Renal pelvis (tissue), 3 donors: ENCODE data around the gene IFITM5. TPM values are rescaled to one million over a fixed set of nuclear protein-coding genes. Genes with fewer than 3 reads are reported as not detected.

Source experiments
- polyA plus RNA-seq, 3 donors: library from polyadenylated mRNA; unstranded; fragments of 120-200 nt; gene quantifications; one replicate each; pipeline ENCODE4 v1.2.1, GENCODE V29; 2013; ENCODE audit not compliant: insufficient read length in 3 of 3

The IFITM5 gene
- polyA plus RNA-seq, 3 donors = 0.23 to 0.87 (median 0.62) TPM

Other genes with a start within 250 kb of the IFITM5 start
- gene SCGB1C1, start 106.4 kb downstream of the IFITM5 start, polyA plus RNA-seq = 1 to 10 TPM in 2 of 3 donors, under 1 TPM in 1; 0.56 to 1.5 (median 1.3) TPM
- 10 to 100 TPM; 46.2 to 51.5 (median 48.6) TPM for gene BET1L, start 92.1 kb downstream of the IFITM5 start, polyA plus RNA-seq
- gene RIC8A, start 91.8 kb downstream of the IFITM5 start, polyA plus RNA-seq = 10 to 100 TPM; 82.3 to 91.5 (median 90.5) TPM
- 10 to 100 TPM; 30.6 to 42.3 (median 38.4) TPM for gene SIRT3, start 63.2 kb downstream of the IFITM5 start, polyA plus RNA-seq
- 100 to 1,000 TPM; 123 to 167 (median 143) TPM for gene PSMD13, start 62.5 kb downstream of the IFITM5 start, polyA plus RNA-seq
- under 1 TPM; 0.40 to 0.86 (median 0.47) TPM for gene NLRP6, start 21.1 kb downstream of the IFITM5 start, polyA plus RNA-seq
- gene PGGHG, start 10.4 kb downstream of the IFITM5 start, polyA plus RNA-seq = 10 to 100 TPM; 21.5 to 27.7 (median 22.2) TPM
- 100 to 1,000 TPM; 212 to 269 (median 215) TPM for gene IFITM2, start 8.3 kb upstream of the IFITM5 start, polyA plus RNA-seq
- 10 to 100 TPM; 32.2 to 44.9 (median 33.7) TPM for gene IFITM1, start 14.5 kb upstream of the IFITM5 start, polyA plus RNA-seq
- gene IFITM3, start 21.3 kb upstream of the IFITM5 start, polyA plus RNA-seq = 100 to 1,000 TPM; 359 to 402 (median 395) TPM
- 10 to 100 TPM; 77.7 to 93.4 (median 87.2) TPM for gene B4GALNT4, start 70.0 kb upstream of the IFITM5 start, polyA plus RNA-seq
- gene PKP3, start 94.7 kb upstream of the IFITM5 start, polyA plus RNA-seq = 1 to 10 TPM; 6.5 to 7.0 (median 6.7) TPM
- gene SIGIRR, start 115.5 kb upstream of the IFITM5 start, polyA plus RNA-seq = 10 to 100 TPM; 49.6 to 61.7 (median 61.5) TPM
- gene ANO9, start 142.5 kb upstream of the IFITM5 start, polyA plus RNA-seq = 10 to 100 TPM; 11.2 to 17.4 (median 14.2) TPM
- gene PTDSS2, start 150.8 kb upstream of the IFITM5 start, polyA plus RNA-seq = 10 to 100 TPM; 40.0 to 44.9 (median 41.2) TPM
- 100 to 1,000 TPM in 2 of 3 donors, 10 to 100 TPM in 1; 99.2 to 115 (median 110) TPM for gene RNH1, start 207.7 kb upstream of the IFITM5 start, polyA plus RNA-seq
- gene HRAS, start 236.1 kb upstream of the IFITM5 start, polyA plus RNA-seq = 10 to 100 TPM; 48.3 to 62.5 (median 56.2) TPM
- gene LRRC56, start 238.0 kb upstream of the IFITM5 start, polyA plus RNA-seq = 1 to 10 TPM; 5.4 to 6.4 (median 5.5) TPM